ENCODE results near the gene RAE1.

- TF ChIP-seq CTCF (conservative IDR thresholded peaks at IDR 0.05; ENCODE audit: low read depth, low read length) (no peak), EZH2 (IDR thresholded peaks at IDR 0.05; ENCODE audit: low read length, unreplicated experiment) (no peak), EZH2phosphoT487 (IDR thresholded peaks at IDR 0.05; ENCODE audit: borderline replicate concordance, low read length) (no peak)
These were observed 62.9 kb downstream of the RAE1 start for GRCh38 chr20:57413986-57414385.

Data from PC-3 (cell line).